GM18907 (cell line): ENCODE data around the gene SASS6.

ENCODE experiments used
- ATAC-seq: cut with Tn5 transposase; IDR thresholded peaks from one replicate; pipeline ENCODE4 v1.9.1; 2021; ENCODE audit warnings: mild to moderate bottlenecking, moderate library complexity; ENCODE audit not compliant: unreplicated experiment

SASS6 gene

GRCh38 chr1:100109554-100110066, 23.1 kb downstream of the SASS6 start:
- no peak for ATAC-seq

DNA sequence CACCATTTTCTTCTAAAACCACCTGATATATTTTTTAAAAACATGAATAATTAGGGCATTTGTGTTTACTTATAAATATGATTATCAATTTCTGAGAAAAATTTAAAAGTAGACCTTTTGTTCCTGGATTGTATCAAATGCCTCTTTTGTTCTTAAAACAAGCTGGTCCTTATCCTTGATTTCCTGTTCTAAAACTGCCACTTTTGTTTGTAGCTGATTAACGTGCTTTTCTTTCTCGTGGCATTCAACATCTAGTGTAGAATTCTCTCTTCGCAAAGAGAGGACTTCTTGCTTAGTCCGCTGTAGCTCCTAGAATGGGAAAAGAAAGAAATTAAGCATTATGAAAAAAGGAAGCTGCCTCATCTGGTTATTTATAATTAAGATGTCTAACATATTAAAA, 25.0 kb downstream of the SASS6 start:
- no peak for ATAC-seq

GRCh38 chr1:100101564-100101963, 31.2 kb downstream of the SASS6 start:
- ATAC-seq, result no peak

- ATAC-seq, result no peak
Observed at GRCh38 chr1:100100202-100100601, 32.5 kb downstream of the SASS6 start.

DNA sequence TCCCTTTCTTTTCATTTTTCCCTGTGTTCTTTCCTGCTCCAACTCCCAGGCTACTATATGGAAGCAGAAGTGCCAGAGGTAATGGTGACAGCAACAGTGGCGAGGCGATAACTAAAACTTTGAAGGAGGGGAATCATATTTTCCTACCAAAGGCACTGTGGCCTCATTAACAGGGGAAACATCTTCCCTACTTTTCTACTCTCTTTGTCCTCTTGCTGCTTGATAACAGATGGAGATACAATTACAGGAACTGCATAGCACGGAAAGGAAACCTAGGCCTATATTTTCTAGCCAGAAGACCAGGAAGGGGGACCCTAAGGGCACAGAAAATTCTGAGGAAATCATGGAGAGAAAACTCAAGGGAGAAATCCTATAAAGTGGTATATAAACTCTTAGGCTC, 42.3 kb downstream of the SASS6 start:
- ATAC-seq, result no peak

- no peak for ATAC-seq
Observed at GRCh38 chr1:100089082-100089481, 43.6 kb downstream of the SASS6 start.

DNA sequence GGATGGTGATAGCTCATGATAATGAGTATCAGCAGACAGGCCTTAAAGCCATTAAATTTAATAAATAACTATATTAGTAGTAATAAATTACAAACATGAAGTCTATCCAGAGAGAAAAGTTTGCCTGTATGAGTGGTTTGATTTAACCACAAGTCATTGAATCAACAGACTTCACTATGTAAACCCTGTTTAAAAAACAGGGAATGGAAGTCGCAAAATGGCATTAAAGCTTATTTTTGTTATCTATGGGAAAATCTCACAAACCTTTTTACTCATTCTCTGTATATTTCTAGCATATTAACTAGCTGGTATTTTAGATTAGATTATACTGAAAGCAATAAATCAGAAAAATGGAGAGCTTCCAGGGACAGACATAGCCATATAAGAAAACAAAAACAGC, 45.3 kb downstream of the SASS6 start:
- ATAC-seq, result no peak

- no peak for ATAC-seq
Observed at GRCh38 chr1:100080331-100080730, 52.4 kb downstream of the SASS6 start.

DNA sequence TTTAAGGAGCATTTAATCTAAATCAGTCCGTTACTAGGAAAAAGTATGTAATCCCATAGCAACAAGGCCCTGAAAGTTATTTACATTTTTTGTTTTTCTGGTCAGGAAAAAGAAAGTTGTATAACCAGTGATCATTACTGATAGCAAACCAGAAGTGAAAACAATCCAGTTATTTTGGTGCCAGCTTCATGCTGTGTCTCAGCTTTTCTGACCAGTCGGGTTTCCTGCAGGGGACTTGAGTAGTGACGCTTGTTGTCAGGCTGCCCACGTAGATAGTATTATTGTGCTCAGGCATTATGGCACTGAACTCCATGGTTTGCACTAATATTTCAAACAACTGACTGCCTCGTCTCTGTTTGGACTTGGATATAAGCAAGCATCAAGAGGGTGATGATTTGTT, 55.2 kb downstream of the SASS6 start:
- ATAC-seq, result peak; percentile 62

DNA sequence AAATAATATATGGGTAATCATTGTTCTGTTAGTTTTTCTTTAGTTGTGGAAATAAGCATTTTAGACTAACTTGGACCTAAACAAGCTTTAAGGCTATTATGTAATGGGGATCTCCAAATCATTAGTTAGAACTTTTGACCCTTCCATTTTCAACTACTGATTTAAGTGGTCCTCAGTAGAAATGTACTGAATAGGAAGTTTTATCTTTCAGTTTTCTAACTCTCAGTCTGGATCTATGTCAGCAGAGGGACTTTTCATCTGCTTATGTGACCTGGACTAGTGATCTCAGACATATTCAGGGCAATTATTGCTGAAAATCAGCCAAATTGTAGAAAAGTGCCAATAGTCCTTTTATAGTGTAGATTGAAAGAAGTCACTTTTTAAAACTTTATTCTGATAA, 56.0 kb downstream of the SASS6 start:
- ATAC-seq, result peak; percentile 78

DNA sequence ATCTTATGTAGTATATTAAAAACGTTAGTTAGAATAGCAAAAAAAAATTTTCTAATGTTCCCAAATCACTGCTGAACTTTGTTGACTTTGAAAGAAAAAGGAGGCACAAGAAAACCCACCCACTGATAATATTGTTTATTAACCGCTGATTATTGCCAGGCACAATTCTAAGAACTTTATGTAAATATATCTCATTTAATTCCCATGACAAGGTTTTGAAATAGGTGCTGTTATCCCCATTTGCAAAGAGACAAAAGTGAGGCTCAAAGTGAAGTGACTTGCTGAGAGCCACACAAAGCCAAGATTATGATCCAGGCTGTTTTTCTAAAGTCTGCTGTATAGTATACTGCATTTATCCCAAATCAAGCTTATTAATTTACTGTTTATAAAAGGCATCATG, 56.4 kb downstream of the SASS6 start:
- ATAC-seq, result peak; percentile 3

DNA sequence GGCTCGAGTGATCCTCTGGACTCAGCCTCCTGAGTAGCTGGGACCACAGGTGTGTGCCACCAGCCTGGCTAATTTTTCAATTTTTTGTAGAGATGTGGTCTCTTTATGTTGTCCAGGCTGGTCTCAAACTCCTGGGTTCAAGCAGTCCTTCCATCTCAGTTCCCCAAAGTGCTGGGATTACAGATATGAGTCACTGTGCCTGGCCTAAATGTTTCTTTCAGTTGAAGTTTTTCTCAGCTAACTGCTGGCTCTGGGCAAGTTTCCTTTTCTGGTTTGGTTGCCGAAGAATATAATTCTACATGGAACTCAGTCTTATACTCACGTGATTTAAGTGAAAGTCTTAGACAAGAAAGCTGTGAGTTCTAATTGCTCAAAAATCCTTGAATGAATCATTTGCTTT, 57.0 kb downstream of the SASS6 start:
- ATAC-seq, result peak; percentile 54

DNA sequence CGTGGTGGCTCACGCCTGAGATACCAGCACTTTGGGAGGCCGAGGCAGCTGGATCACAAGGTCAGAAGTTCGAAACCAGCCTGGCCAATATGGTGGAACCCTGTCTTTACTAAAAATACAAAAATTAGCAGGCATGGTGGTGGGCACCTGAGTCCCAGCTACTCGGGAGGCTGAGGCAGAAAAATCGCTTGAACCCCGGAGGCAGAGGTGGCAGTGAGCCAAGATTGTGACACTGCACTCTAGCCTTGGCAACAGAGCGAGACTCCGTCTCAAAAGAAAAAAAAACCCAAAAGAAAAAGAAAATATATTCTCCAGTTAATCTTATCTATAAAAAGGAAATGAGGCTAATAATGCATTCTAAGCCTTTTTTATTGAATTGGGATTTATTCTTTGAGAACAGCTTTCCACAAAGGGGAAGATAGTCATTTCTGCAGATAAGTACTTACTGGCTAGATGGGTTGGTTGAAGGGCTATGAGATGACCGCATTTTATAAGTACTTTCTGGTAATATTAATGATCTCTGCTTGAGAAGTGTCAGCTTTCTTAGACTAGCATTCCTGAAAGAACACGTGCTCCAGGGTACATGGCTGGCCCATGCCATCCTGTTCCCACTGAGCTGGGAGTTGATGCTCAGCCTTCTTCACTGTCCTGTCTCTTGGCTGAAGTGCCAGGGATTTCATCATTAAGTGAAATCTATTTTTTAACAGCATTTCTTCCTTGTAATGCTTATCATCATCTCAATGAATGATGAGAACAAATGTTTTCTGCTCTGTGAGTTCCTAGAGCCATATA, 57.9 kb downstream of the SASS6 start:
- ATAC-seq, result no peak

DNA sequence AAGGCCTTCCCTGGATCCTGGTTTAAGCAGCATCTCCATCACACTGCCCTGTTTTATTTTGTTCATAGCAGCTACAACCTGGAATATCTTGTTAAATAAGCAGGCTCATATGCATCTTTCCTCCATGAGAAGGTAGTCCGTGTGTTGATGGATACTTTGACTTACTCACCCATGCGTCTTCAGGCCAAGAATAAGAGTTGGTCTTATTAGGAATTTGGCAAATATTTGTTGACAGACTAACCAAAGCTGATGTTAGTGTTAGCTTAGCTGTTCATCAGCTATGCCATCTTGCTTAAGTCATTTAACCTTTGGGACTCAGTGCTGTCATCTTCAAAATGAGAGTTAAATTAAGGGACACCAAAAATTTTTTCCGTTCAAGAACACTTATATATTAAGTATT, 59.2 kb downstream of the SASS6 start:
- ATAC-seq, result no peak

GRCh38 chr1:100070201-100070939, 62.4 kb downstream of the SASS6 start:
- no peak for ATAC-seq

- ATAC-seq, result no peak
Observed at GRCh38 chr1:100065969-100066227, 66.8 kb downstream of the SASS6 start.

DNA sequence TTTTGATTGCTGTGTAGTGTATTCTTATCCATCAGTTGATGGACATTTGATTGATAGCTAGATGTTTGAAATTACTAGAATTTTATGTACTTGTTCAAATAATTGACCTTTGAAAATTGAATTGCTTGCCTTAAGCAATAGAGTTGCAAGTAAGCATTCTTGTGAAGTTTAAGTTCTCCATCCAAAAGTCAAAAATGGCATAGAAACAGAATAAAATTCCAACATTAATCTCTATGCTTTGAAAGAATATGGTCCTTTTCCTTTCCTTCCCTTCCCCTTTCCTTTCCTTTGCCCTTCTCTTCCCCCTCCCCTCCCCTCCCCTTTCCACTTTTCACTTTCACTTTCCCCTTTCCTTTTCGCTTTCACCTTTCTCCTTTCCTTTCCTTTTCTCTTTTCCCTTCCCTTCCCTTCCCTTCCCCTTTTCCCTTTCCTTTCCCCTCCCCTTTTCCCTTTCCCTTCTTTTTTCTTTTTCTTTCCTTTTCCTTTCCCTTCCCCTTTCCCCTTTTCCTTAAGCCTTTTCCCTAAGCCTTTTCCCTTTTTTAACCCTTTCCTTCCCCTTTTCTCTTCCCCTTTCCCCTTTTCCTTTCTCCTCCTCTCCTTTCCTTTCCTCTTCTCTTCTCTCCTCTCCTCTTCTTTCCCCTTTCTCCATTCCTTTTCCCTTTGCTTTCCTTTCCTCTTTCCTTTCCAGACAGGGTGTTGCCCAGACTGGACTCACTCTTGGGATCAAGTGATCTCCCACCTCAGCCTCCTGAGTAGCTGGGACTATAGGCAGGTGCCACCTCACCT, 67.4 kb downstream of the SASS6 start:
- no peak for ATAC-seq

GRCh38 chr1:100061681-100062080, 71.0 kb downstream of the SASS6 start:
- ATAC-seq, result no peak

DNA sequence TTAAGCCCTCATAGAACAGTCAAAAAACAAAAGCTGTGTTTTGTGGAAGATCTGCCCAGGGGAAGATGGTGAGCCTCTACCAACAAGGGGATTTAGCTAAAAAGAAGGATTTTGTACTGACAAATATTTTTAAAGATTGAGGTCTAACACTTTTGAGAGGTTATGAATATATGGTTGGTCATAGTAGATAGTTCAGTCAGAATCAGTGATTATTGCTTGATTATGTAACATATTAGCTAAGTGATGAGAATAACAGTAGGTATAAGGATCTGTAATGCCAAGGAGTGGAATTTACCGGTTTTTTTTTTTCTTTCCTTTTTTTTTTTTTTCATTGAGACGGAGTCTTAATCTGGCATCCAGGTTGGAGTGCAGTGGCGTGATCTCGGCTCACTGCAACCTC, 79.0 kb downstream of the SASS6 start:
- no peak for ATAC-seq

- peak; percentile 59 for ATAC-seq
Observed at GRCh38 chr1:100053119-100053518, 79.6 kb downstream of the SASS6 start.

DNA sequence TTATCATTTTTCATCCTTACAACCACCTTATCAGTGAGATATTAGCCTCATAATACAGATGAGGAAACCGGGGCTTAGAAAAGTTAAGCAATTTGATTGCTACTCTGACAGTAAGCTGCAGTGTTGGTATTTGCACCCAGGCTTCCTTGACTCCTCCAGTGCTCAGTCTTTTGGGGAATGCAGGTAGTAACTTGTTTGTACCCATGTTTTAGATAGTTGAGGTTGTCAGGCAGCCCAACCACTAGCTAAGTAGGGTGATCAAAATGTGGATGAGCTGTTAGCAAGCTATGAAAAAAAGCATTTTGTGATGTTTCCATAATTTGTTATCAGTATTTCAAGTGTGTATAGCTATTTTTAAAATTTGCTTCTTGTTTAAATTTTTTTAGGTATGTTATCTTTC, 80.8 kb downstream of the SASS6 start:
- no peak for ATAC-seq

DNA sequence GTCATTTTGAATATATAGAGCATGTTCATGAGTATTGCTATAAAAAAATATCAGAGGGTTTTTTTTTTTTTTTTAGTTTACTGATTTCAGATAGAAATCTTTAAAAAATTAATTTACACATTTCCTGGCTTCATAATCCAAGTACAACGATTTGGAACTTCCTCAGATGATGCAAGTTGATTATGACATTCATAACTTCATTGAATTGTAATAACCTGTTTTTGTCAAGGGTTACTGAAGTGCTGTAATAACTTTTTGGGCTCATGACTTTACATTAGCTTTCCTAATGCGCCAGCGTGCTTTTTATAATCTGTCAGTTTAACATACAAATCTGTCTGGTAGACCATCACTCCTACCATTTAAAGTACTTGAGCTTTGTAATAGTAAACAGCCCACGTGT, 81.3 kb downstream of the SASS6 start:
- ATAC-seq, result no peak
